Cardiac muscle cell (in vitro differentiated cells and primary cell): ENCODE data around the gene HEG1. TPM values are rescaled to one million over a fixed set of nuclear protein-coding genes. Genes with fewer than 3 reads are reported as not detected.

Source experiments
- DNase-seq, 2 donors: peaks; one replicate each; pipeline versions ENCODE4 v3.0.0 to v3.0.0-alpha.2; 2010 to 2017; ENCODE audit warnings: low read depth in 1 of 2, low spot score in 1 of 2
- H3K27ac ChIP-seq: fragments of 200-600 bp; sonication (generic); 2 replicates; pipeline ENCODE4 v1.5.1; 2016
- H3K27me3 ChIP-seq: fragments of 200-600 bp; sonication (generic); 2 replicates; pipeline ENCODE4 v1.6.0; 2016; ENCODE audit warnings: control low read depth
- H3K36me3 ChIP-seq: fragments of 200-600 bp; sonication (generic); 2 replicates; pipeline ENCODE4 v1.5.1; 2016; ENCODE audit warnings: control low read depth
- H3K4me1 ChIP-seq: fragments of 200-600 bp; sonication (generic); 2 replicates; pipeline ENCODE4 v1.8.1; 2017; ENCODE audit warnings: low read depth, mild to moderate bottlenecking, mixed run types
- H3K4me3 ChIP-seq: fragments of 200-600 bp; sonication (generic); 2 replicates; pipeline ENCODE4 v1.5.1; 2016; ENCODE audit warnings: mild to moderate bottlenecking
- H3K9me3 ChIP-seq: fragments of 200-600 bp; sonication (generic); 2 replicates; pipeline ENCODE4 v1.5.1; 2017; ENCODE audit warnings: low read depth, mild to moderate bottlenecking, control low read depth
- CTCF ChIP-seq: IDR thresholded peaks from 2 replicates; pipeline ENCODE4 v1.5.1; 2012; ENCODE audit warnings: low read depth, mild to moderate bottlenecking, low read length
- polyA plus RNA-seq: library from polyadenylated mRNA; unstranded; fragments of >200 nt; fragmentation: Nextera tagmentation; extraction: Ambion mirVana; gene quantifications from 2 replicates; pipeline ENCODE4 v1.2.1, GENCODE V29; 2016
- total RNA-seq: library from RNA; depleted of rRNA; stranded (reverse); fragments of >200 nt; gene quantifications from 2 replicates; pipeline ENCODE4 v1.2.3, GENCODE V29; 2016

The HEG1 gene
- total and polyA plus RNA-seq, 2 experiments from 2014 or later = 17.4 to 42.7 TPM

- peaks cover 6% of the 10 kb centered on the region for H3K4me1 ChIP-seq
- H3K36me3 ChIP-seq = peaks cover 4% of the 10 kb centered on the region
- TF ChIP-seq CTCF = no peak
- no peaks in the 10 kb centered on the region for H3K9me3 ChIP-seq
- no peak overlapping the region for H3K4me3 ChIP-seq
- H3K27ac ChIP-seq = no peak overlapping the region
- H3K27me3 ChIP-seq = no peaks in the 10 kb centered on the region
- DNase-seq = no peak
Observed at GRCh38 chr3:124982855-124983254, 72.9 kb downstream of the HEG1 start.

- TF ChIP-seq CTCF = no peak
- Histone ChIP-seq H3K36me3 (peaks cover 12% of the 10 kb centered on the region), H3K4me1 (no peaks in the 10 kb centered on the region), H3K4me3 (no peak overlapping the region), H3K27me3 (no peaks in the 10 kb centered on the region), H3K9me3 (no peaks in the 10 kb centered on the region), H3K27ac (peak overlapping the region; percentile 26)
- no peak for DNase-seq
Observed at GRCh38 chr3:124981472-124981871, 74.3 kb downstream of the HEG1 start.

GRCh38 chr3:124978627-124979026, 77.2 kb downstream of the HEG1 start:
- Histone ChIP-seq H3K4me3 (no peak overlapping the region), H3K9me3 (no peaks in the 10 kb centered on the region), H3K27ac (no peak overlapping the region), H3K36me3 (peaks cover 14% of the 10 kb centered on the region), H3K4me1 (no peaks in the 10 kb centered on the region), H3K27me3 (no peaks in the 10 kb centered on the region)
- no peak for DNase-seq
- no peak for TF ChIP-seq CTCF

- Histone ChIP-seq H3K4me3 (no peak overlapping the region), H3K4me1 (no peaks in the 10 kb centered on the region), H3K9me3 (no peaks in the 10 kb centered on the region), H3K36me3 (peaks cover 19% of the 10 kb centered on the region), H3K27me3 (no peaks in the 10 kb centered on the region), H3K27ac (no peak overlapping the region)
- no peak for TF ChIP-seq CTCF
- no peak for DNase-seq
Observed at GRCh38 chr3:124976383-124976782, 79.4 kb downstream of the HEG1 start.

GRCh38 chr3:124974691-124975090, 81.1 kb downstream of the HEG1 start:
- Histone ChIP-seq H3K36me3 (peaks cover 29% of the 10 kb centered on the region), H3K27ac (no peak overlapping the region), H3K27me3 (no peaks in the 10 kb centered on the region), H3K4me3 (no peak overlapping the region), H3K4me1 (no peaks in the 10 kb centered on the region), H3K9me3 (no peaks in the 10 kb centered on the region)
- no peak for TF ChIP-seq CTCF
- no peak for DNase-seq

- H3K36me3 ChIP-seq = peaks cover 37% of the 10 kb centered on the region
- no peak for TF ChIP-seq CTCF
Observed at GRCh38 chr3:124973290-124973689, 82.5 kb downstream of the HEG1 start.

More at GRCh38 chr3:124973290-124973689, 82.5 kb downstream of the HEG1 start:
- no peak for DNase-seq
- no peaks in the 10 kb centered on the region for H3K27me3 ChIP-seq
- no peaks in the 10 kb centered on the region for H3K4me1 ChIP-seq
- no peak overlapping the region for H3K27ac ChIP-seq
- no peaks in the 10 kb centered on the region for H3K9me3 ChIP-seq
- no peak overlapping the region for H3K4me3 ChIP-seq
